Right renal pelvis (tissue), 4 donors: ENCODE measurements around the gene SAXO1. TPM values are rescaled to one million over a fixed set of nuclear protein-coding genes. Genes with fewer than 3 reads are reported as not detected.
"Not testable (repeated sequence)": the region's sequence is repeated elsewhere in the genome, so short reads cannot be mapped to it uniquely, and the experiment has no call there.

Experiments
- DNase-seq, 4 donors: peaks; one replicate each; pipeline ENCODE4 v3.0.0-alpha.2; 2013; ENCODE audit warnings: low read depth in 4 of 4, low spot score in 3 of 4, missing footprints in 1 of 4
- polyA plus RNA-seq, 4 donors: library from polyadenylated mRNA; unstranded; fragments of 120-200 nt; gene quantifications; one replicate each; pipeline ENCODE4 v1.2.1, GENCODE V29; 2013; ENCODE audit not compliant: insufficient read length in 4 of 4

Gene SAXO1
- polyA plus RNA-seq, 4 donors = 0.17 to 0.26 (median 0.24) TPM

DNA sequence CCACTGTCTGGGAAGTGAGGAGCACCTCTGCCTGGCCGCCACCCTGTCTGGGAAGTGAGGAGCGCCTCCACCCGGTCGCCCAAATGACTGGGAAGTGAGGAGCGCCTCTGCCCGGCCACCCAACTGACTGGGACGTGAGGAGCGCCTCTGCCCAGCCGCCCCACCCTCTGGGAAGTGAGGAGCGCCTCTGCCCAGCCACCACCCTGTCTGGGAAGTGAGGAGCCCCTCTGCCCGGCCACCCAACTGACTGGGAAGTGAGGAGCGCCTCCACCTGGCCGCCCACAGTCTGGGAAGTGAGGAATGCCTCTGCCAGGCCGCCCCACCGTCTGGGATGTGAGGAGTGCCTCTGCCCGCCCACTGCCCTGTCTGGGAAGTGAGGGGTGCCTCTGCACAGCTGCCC is 32.9 kb downstream of the SAXO1 start:
- no peak for DNase-seq

DNA sequence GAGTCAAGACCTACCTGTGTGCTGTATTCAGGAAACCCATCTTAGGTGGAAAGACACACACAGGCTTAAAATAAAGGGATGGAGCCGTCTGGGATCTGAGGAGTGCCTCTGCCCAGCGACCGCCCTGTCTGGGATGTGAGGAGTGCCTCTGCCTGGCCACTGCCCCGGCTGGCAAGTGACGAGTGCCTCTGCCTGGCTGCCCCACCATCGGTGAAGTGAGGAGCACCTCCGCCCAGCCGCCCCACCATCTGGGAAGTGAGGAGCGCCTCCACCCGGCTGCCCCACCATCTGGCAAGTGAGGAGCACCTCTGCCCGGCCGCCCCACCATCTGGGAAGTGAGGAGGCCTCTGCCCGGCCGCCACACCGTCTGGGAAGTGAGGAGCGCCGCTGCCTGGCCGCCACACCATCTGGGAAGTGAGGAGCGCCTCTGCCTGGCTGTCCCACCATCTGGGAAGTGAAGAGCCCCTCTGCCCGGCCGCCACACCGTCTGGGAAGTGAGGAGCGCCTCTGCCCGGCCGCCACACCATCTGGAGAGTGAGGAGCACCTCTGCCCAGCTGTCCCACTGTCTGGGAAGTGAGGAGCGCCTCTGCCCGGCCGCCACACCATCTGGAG is 33.7 kb downstream of the SAXO1 start:
- no peak for DNase-seq

- no peak for DNase-seq
Observed at GRCh38 chr9:18997151-18997550, 35.9 kb downstream of the SAXO1 start.

GRCh38 chr9:18996211-18996610 is 36.8 kb downstream of the SAXO1 start:
- no peak for DNase-seq

DNA sequence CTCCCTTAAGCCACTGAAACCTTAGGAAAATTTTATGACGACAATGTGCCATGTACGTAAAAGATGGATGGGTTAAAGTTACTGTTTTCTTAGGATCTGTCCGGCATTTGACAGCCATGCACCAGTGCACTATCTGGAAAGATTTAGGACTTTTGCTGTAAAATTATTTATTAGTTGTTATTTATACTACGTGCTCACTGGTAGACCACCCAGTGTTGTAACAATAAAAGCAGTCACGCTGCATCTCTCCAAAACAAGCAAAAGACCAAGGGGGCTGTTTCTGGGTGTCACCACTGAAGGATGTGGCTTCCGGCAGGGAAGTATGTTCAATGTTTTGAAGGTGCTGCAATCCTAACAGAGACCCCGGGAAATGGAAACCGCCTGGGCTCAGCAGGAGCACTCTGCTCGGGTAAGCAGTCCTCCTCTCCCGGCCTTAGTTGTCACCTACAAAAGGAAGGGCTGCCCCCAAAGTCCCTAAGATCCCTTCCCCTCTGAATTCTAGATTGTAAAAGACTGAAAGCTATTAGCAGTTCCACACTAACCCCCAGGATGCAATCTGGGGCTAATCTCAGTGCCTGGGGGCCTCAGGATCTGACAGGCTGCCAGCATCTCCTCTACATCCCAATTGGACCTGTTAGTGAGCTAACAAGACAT is 38.6 kb downstream of the SAXO1 start:
- no peak for DNase-seq

DNA sequence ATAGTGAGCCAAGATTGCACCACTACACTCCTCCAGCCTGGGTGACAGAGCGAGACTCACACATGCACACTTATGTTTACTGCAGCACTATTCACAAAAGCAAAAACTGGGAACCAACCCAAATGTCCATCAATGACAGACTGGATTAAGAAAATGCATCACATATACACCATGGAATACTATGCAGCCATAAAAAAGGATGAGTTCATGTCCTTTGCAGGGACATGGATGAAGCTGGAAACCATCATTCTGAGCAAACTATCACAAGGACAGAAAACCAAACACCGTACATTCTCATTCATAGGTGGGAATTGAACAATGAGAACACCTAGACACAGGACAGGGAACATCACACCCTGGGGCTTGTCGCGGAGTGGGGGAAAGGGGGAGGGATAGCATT is 41.8 kb downstream of the SAXO1 start:
- DNase-seq = not testable (repeated sequence)

DNA sequence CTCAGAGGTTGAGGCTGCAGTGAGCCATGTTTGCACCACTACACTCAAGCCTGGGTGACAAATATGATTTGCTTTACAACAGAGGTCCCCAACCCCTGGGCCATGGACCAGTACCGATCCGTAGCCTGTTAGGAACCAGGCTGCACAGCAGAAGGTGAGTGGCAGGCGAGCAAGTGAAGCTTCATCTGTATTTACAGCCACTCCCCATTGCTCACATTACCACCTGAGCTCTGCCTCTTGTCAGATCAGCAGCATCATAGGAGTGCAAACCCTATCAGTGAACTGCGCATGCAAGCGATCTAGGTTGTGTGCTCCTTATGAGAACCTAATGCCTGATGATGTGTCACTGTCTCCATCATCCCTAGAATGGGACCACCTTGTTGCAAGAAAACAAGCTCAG is 42.5 kb downstream of the SAXO1 start:
- no peak for DNase-seq

DNA sequence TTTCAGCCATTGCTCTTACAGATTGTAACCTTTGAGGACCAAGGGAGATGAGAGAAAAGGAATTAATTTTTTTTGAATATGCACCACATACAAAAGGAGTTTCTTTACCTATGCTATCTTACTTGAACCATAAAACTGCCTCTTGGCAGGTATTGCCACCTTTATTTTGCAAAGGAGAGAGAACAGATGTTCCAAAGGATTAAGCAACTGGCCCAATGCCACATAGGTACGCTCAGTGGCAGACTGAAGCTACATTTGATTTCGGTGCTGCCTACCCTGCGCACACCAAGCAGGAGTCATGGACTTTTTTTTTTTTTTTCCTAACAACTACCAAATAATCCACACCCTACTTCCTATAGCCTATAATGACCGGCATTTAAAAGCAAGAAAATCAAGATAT is 43.1 kb downstream of the SAXO1 start:
- DNase-seq = no peak

DNA sequence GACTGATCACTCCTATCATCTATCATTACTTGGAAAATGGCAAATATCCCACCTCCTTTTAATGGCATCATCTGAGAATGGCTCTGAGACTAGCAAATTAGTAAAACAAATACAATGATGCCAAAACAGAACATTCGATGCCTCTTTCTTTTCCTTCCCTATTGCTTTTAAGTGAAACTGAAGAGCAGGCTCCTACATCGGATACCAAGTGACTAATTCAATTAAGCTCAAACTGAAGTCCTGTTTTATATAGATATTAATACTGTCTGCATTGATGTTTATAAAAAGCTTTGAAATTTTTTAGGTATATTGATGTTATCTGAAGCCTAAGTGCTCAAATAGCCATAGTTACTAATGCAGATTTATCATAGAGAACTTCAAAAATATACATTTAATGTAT is 43.9 kb downstream of the SAXO1 start:
- no peak for DNase-seq

GRCh38 chr9:18988003-18988402 is 45.0 kb downstream of the SAXO1 start:
- DNase-seq = no peak

DNA sequence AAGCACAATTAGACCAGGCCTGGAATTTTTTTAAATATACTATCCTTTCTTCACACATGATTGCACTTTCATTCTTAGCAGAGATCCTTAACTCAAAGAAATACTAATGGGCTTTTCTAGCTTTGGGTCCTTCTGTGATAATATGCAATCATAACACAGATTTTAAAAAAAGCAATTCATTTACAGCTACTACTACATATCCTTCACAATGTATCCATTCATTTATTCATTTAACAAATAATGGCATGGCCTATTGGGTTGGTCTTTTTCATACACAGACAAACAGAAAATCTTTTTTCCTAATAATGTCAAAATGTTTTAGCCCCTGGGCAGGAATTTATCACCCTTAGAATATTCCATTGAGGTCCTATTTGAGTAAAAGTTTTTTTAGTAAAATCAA is 47.0 kb downstream of the SAXO1 start:
- DNase-seq = no peak

- DNase-seq = no peak
Observed at GRCh38 chr9:18985464-18985951, 47.5 kb downstream of the SAXO1 start.

DNA sequence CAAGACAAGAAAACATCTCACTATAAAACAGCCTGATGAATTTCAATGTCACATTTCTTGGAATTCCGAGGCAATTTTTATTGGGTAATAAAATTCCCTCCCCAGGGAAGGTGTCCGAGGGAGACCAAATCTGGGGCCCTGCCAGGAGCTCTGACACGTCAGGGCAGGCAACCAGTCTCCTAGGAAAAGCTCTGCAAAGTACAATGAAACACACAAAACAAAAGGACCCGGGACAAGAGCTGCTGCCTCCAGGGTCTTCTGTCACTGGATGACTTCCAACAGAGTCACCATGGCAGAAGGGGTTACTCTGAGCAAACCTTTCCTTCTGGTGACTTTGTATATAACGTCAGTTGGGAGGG is 50.8 kb downstream of the SAXO1 start:
- no peak for DNase-seq

DNA sequence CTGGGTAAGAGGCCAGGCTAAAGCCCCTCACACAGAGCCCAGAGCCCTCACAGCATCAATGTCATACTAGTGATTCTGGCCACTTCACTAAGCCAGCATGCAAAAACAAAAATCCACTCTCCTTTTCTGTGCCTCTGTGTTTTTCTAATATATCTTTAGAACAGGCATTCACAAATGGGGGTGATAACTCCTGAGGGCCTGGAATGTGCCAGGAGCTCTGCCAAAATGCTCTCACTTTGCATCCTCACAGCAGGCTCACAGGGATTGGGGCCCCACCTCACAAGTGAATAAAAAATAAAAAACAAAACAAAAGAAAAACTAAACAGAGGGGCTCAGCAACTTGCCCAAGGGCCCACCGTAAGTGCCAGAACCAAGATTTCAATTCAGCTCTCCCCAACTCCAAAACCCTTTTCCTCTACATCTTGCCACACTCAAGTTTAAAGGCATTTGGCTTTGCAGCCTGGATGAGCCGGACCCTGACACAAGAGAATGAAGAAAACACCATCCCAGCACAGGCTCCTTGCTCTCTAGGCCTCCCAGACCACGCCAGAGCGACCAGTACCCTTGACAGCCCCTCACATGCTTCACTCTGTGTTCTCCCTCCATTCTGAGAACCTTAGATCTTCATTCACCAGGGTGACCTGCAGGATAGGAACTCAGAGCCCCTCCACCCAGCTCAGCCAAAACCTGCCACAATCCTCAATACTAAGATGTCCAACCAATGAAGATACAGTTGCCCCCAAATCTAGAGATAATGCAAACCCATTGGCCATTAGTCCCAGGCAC is 51.3 kb downstream of the SAXO1 start:
- DNase-seq = peak in 1 of 4 donors; percentile 43

DNA sequence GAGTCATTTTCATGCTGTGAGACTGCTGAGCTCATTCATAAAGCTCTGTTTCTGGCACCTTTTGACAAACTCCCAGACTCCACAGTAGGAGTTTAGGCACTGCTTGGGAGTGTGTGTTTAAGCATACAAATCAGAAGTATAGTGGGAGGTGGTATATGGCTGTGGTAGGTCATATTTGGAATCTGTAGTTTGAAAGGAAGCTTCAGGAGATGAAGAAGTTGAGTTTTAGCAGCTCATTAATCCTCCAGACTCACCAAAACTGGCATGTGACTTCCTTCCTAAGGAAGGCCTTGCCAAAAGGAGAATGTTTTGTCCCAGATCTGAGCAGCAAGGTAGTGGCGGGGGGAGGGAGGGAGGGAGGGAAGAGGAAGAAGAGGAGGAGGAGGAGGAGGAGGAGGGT is 52.8 kb downstream of the SAXO1 start:
- no peak for DNase-seq

- DNase-seq = no peak
Observed at GRCh38 chr9:18979367-18979766, 53.6 kb downstream of the SAXO1 start.

GRCh38 chr9:18978188-18978587 is 54.8 kb downstream of the SAXO1 start:
- no peak for DNase-seq

- DNase-seq = no peak
Observed at GRCh38 chr9:18976709-18977531, 56.1 kb downstream of the SAXO1 start.

- no peak for DNase-seq
Observed at GRCh38 chr9:18976221-18976708, 56.7 kb downstream of the SAXO1 start.

DNA sequence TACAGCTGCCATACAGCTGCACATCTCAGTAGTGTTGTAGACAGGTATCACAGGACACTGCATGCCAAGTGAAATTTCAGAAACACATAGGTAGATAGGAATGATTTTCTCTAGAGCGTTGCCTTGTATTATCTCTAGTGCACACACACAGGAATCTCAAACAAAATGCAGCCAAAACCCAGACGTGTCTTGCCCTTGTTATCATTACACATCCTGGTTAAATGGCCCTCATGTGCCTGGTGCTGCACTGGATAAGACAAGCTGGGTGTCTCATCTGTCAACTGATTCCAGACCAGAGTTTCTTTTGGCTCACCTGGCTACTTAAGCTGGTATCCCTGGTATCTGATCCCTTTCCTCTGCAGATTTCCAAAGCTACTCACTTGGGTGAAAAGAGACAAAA is 59.7 kb downstream of the SAXO1 start:
- DNase-seq = no peak

DNA sequence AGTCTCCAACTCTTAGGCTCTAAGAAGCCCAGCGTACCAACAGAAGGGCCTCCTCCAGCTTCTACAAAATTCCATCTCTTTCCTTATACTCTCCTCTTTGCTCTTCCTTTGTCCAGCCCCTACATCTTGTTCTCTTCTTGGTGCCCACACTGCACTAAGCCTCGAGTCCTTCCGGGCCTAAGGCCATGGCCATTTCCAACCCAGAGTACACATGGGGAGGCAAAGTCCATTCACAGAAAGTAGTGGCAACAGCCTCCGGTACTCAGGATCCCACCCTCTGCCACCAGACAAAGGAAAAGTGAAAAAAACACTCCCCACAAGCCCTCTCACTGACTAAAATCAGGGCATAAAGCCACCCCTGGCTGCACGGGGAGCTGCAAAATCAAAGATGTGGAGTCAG is 60.3 kb downstream of the SAXO1 start:
- DNase-seq = no peak
